ENCODE results near the gene NEUROD4. TPM values are rescaled to one million over a fixed set of nuclear protein-coding genes. Genes with fewer than 3 reads are reported as not detected.

NEUROD4 gene
- polyA plus RNA-seq, 1 donor (not counting 4 experiments of a cell fraction or from before 2014, with no cell fraction given) = not detected

GRCh38 chr12:55057481-55057880 lies 37.7 kb downstream of the NEUROD4 start:
- DNase-seq (ENCODE audit: low read depth, low spot score) (no peak), FAIRE-seq (no peak)
- dilution Hi-C loops (cut with MboI; ENCODE audit: extremely low pct_ligation_motif_present, low sequenced_read_pairs) = no loop called here

GRCh38 chr12:55058082-55058481 lies 38.3 kb downstream of the NEUROD4 start:
- peaks cover 4% of the 10 kb centered on the region for H3K4me1 ChIP-seq (ENCODE audit: control insufficient read depth, extremely low read depth, insufficient read depth, low read length)
- no peak for DNase-seq (ENCODE audit: low read depth, low spot score)
- H3K27ac ChIP-seq (ENCODE audit: control insufficient read depth, insufficient read depth, low read length) = no peak overlapping the region
- H3K4me3 ChIP-seq (ENCODE audit: control insufficient read depth in 2 of 3, extremely low read depth in 1 of 3, insufficient read depth in 2 of 3, low read depth in 1 of 3, low read length in 3 of 3) = no peak overlapping the region
- no peak for FAIRE-seq
- no peaks in the 10 kb centered on the region for H3K9me1 ChIP-seq (ENCODE audit: control insufficient read depth, extremely low read depth, insufficient read depth, low read length)
- H4K20me1 ChIP-seq (ENCODE audit: control insufficient read depth, extremely low read depth, insufficient read depth, low read length) = no peaks in the 10 kb centered on the region
- no peaks in the 10 kb centered on the region for H3K27me3 ChIP-seq (ENCODE audit: control insufficient read depth, extremely low read depth, insufficient read depth, low read length)
- H3K9ac ChIP-seq (ENCODE audit: control insufficient read depth, extremely low read depth, insufficient read depth, low read length) = no peak overlapping the region
- H3K4me2 ChIP-seq (ENCODE audit: control insufficient read depth, extremely low read depth, insufficient read depth, low read depth, low read length) = no peak overlapping the region
- no peak overlapping the region for H2AFZ ChIP-seq (ENCODE audit: control insufficient read depth, low read length)
- dilution Hi-C loops (cut with MboI; ENCODE audit: extremely low pct_ligation_motif_present, low sequenced_read_pairs) = no loop called here
- H3K36me3 ChIP-seq (ENCODE audit: control insufficient read depth in 2 of 2, extremely low read depth in 1 of 2, insufficient read depth in 2 of 2, low read length in 2 of 2) = no peaks in the 10 kb centered on the region
- no peaks in the 10 kb centered on the region for H3K9me3 ChIP-seq (ENCODE audit: control insufficient read depth, low read depth, low read length)
- TF ChIP-seq EZH2 (IDR thresholded peaks at IDR 0.05; ENCODE audit: low read length) = no peak
- no peak for TF ChIP-seq CTCF (optimal IDR thresholded peaks at IDR 0.05 in 1 of 3, IDR thresholded peaks at IDR 0.05 in 1 of 3, conservative IDR thresholded peaks at IDR 0.05 in 1 of 3; ENCODE audit: extremely low read depth in 1 of 3, insufficient read depth in 2 of 3, low read length in 3 of 3)
- H3K79me2 ChIP-seq (ENCODE audit: control insufficient read depth, insufficient read depth, low read length) = no peaks in the 10 kb centered on the region

More at GRCh38 chr12:55057481-55057880, 37.7 kb downstream of the NEUROD4 start:
- Histone ChIP-seq H3K9me1 (ENCODE audit: control insufficient read depth, extremely low read depth, insufficient read depth, low read length) (no peaks in the 10 kb centered on the region), H2AFZ (ENCODE audit: control insufficient read depth, low read length) (no peak overlapping the region), H3K79me2 (ENCODE audit: control insufficient read depth, insufficient read depth, low read length) (no peaks in the 10 kb centered on the region), H3K4me2 (ENCODE audit: control insufficient read depth, extremely low read depth, insufficient read depth, low read depth, low read length) (no peak overlapping the region), H3K4me3 (ENCODE audit: control insufficient read depth in 2 of 3, extremely low read depth in 1 of 3, insufficient read depth in 2 of 3, low read depth in 1 of 3, low read length in 3 of 3) (no peak overlapping the region), H3K27me3 (ENCODE audit: control insufficient read depth, extremely low read depth, insufficient read depth, low read length) (no peaks in the 10 kb centered on the region), H3K4me1 (ENCODE audit: control insufficient read depth, extremely low read depth, insufficient read depth, low read length) (peaks cover 4% of the 10 kb centered on the region), H3K36me3 (ENCODE audit: control insufficient read depth in 2 of 2, extremely low read depth in 1 of 2, insufficient read depth in 2 of 2, low read length in 2 of 2) (no peaks in the 10 kb centered on the region), H3K9me3 (ENCODE audit: control insufficient read depth, low read depth, low read length) (no peaks in the 10 kb centered on the region), H3K9ac (ENCODE audit: control insufficient read depth, extremely low read depth, insufficient read depth, low read length) (no peak overlapping the region), H3K27ac (ENCODE audit: control insufficient read depth, insufficient read depth, low read length) (no peak overlapping the region), H4K20me1 (ENCODE audit: control insufficient read depth, extremely low read depth, insufficient read depth, low read length) (no peaks in the 10 kb centered on the region)
- TF ChIP-seq CTCF (optimal IDR thresholded peaks at IDR 0.05 in 1 of 3, IDR thresholded peaks at IDR 0.05 in 1 of 3, conservative IDR thresholded peaks at IDR 0.05 in 1 of 3; ENCODE audit: extremely low read depth in 1 of 3, insufficient read depth in 2 of 3, low read length in 3 of 3) = no peak
- TF ChIP-seq EZH2 (IDR thresholded peaks at IDR 0.05; ENCODE audit: low read length) = no peak
